ENCODE measurements around the gene MTHFR. TPM values are rescaled to one million over a fixed set of nuclear protein-coding genes. Genes with fewer than 3 reads are reported as not detected.
A peak's percentile ranks its signal among the peaks of the same experiment; 100 is the strongest.

The MTHFR gene
- total and polyA plus RNA-seq, 2 of the 4 experiments (the other 2 are of a cell fraction) = 7.3 to 7.4 TPM

DNA sequence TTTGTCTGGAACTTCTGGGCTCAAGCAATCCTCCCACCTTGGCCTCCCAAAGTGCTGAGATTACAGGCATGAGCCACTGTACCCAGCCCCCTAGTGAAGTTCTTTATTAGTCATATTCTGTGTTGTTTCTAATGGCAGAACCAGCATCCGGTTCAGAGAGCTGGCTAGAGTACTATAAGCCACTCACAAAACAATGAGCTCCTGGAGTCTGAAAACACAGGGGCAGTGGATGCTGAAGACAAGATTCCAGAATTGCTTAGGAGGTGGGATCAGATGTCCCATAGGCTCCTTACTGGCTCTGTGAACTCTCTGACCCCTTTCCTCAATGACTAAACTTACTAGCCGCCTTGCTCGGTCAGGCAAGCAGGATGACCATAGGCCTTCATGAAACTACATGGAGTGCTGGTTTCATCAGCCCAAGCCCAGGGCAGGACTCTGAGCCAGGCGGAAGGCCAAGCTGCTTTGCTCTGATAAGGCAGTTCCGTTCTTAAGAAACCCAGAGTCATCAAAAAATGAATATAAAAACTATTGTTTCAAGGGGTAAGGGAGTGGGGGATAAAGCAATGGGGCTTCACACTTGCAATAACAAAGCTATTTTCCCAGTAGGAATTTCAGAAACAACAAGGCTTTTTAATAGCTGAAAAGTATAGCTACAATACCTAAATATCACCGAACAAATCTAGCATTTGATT lies 8.1 kb downstream of the MTHFR start (continued):
- TF ChIP-seq BHLHE40 (IDR thresholded peaks at IDR 0.05; ENCODE audit: low read depth, low read length) = no peak

DNA sequence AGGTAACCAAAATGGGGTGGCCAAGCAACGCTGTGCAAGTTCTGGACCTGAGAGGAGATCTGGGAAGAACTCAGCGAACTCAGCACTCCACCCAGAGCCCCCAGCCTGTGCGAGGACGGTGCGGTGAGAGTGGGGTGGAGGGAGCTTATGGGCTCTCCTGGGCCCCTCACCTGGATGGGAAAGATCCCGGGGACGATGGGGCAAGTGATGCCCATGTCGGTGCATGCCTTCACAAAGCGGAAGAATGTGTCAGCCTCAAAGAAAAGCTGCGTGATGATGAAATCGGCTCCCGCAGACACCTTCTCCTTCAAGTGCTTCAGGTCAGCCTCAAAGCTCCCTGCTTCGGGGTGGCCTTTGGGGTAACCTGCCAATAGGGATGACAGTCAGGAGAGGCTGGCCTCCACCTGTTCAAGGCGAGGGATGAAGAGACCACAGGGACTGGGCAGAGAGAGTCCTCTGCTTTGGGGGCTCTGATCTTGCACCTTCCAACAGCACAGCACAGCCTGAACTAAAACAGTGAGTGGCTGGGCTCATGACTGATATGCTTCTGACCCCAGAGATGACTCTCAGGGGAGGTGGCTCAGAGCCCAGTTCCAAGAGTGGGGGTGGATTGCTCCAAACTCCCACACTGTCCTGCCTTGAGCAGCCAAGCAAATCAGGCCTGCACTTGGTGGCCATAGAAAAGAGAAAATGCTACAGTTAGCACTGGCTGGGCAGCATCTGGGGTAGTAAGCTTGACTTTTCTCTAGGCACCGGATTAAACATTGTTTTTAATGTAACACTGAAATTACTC lies 9.5 kb downstream of the MTHFR start:
- CTCF ChIA-PET = no interaction called here
- peak overlapping the region; percentile 9 for H2AK9ac ChIP-seq (replicated peaks; ENCODE audit: low read depth, low read length, poor library complexity)
- no TSS peak for BruUV-seq (replicated peaks)
- H3K27me3 ChIP-seq (ENCODE audit: control insufficient read depth, insufficient read depth, low read length) = no peaks in the 10 kb centered on the region
- no peak overlapping the region for H3K18ac ChIP-seq (ENCODE audit: low read depth, low read length)
- no peak overlapping the region for H3K9ac ChIP-seq (ENCODE audit: low read depth, low read length)
- WGBS, 2 experiments (ENCODE audit: extremely low coverage in 2 of 2, insufficient read length in 1 of 2) = 100% methylated on average over 3 of the region's 15 CpGs; no CpG with 5 or more reads in 1 of the 2 experiments
- H2BK20ac ChIP-seq (ENCODE audit: low read depth, low read length) = no peak overlapping the region
- no peak overlapping the region for H2AK5ac ChIP-seq (ENCODE audit: low read depth, low read length)
- peaks cover 17% of the 10 kb centered on the region for H3K4me1 ChIP-seq (ENCODE audit: control insufficient read depth, insufficient read depth, low read length)
- POLR2A ChIA-PET (ENCODE audit: unreplicated experiment) = no interaction called here
- no peak overlapping the region for H4K5ac ChIP-seq (ENCODE audit: low read depth, low read length)
- no peak overlapping the region for H4K91ac ChIP-seq (ENCODE audit: insufficient read depth, low read depth, low read length)
- H2AFZ ChIP-seq (replicated peaks; ENCODE audit: low read length, poor library complexity) = peak overlapping the region; percentile 18
- TF ChIP-seq MXI1 (IDR thresholded peaks at IDR 0.05; ENCODE audit: borderline replicate concordance, low read depth, low read length) (no peak), RAD21 (IDR thresholded peaks at IDR 0.05; ENCODE audit: low read length) (no peak), MAZ (IDR thresholded peaks at IDR 0.05; ENCODE audit: borderline replicate concordance, low read depth, low read length) (peak; percentile 24; the same call in 1 of the 2 replicates), CEBPB (IDR thresholded peaks at IDR 0.05; ENCODE audit: low read depth, low read length) (peak; percentile 23; the same call in 1 of the 2 replicates), FOS (IDR thresholded peaks at IDR 0.05; ENCODE audit: low read depth, low read length) (no peak), SMC3 (IDR thresholded peaks at IDR 0.05; ENCODE audit: low read depth, low read length) (no peak), RCOR1 (IDR thresholded peaks at IDR 0.05; ENCODE audit: insufficient replicate concordance, low read length) (no peak)
- TF ChIP-seq, protein P1, sequence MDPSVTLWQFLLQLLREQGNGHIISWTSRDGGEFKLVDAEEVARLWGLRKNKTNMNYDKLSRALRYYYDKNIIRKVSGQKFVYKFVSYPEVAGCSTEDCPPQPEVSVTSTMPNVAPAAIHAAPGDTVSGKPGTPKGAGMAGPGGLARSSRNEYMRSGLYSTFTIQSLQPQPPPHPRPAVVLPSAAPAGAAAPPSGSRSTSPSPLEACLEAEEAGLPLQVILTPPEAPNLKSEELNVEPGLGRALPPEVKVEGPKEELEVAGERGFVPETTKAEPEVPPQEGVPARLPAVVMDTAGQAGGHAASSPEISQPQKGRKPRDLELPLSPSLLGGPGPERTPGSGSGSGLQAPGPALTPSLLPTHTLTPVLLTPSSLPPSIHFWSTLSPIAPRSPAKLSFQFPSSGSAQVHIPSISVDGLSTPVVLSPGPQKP (IDR thresholded peaks at IDR 0.05; ENCODE audit: borderline replicate concordance, low read depth, low read length) = no peak
- DNase-seq (peak; percentile 64), ATAC-seq (ENCODE audit: low read depth) (peak; percentile 72)
- intact Hi-C loops (cut with micrococcal nuclease) (no loop called here), in situ Hi-C loops (cut with MboI; ENCODE audit: low sequenced_read_pairs) (no loop called here), dilution Hi-C loops (cut with HindIII; ENCODE audit: low sequenced_read_pairs, unreplicated experiment) (no loop called here)
- no peak overlapping the region for H3K4me2 ChIP-seq (ENCODE audit: low read depth, low read length)
- no peak overlapping the region for H3K27ac ChIP-seq (ENCODE audit: insufficient read depth, low read length)
- H3K4ac ChIP-seq (ENCODE audit: low read depth, low read length) = no peak overlapping the region
- H3K9me1 ChIP-seq (ENCODE audit: insufficient read depth, low read length) = peaks cover 18% of the 10 kb centered on the region; the same call in 1 of the 2 replicates
- H2BK15ac ChIP-seq (ENCODE audit: low read depth, low read length) = no peak overlapping the region
- no peak overlapping the region for H2BK5ac ChIP-seq (ENCODE audit: low read depth, low read length, poor library complexity, severe bottlenecking)
- H3K4me3 ChIP-seq (ENCODE audit: insufficient read depth, low read depth, low read length) = no peak overlapping the region
- no peak overlapping the region for H3K56ac ChIP-seq (ENCODE audit: extremely low read depth, insufficient read depth, low read length)
- peaks cover 56% of the 10 kb centered on the region for H3K36me3 ChIP-seq (ENCODE audit: control insufficient read depth, insufficient read depth, low read length)
- no peaks in the 10 kb centered on the region for H3K9me3 ChIP-seq (ENCODE audit: control insufficient read depth, insufficient read depth, low read length)
- H4K8ac ChIP-seq (ENCODE audit: low read depth in 2 of 2, low read length in 2 of 2) = no peak overlapping the region
- H3K14ac ChIP-seq (replicated peaks; ENCODE audit: low read depth, low read length) = no peak overlapping the region
- no peak overlapping the region for H3K23ac ChIP-seq (ENCODE audit: low read depth, low read length)
- H2BK120ac ChIP-seq (ENCODE audit: low read depth, low read length) = no peak overlapping the region
- H4K20me1 ChIP-seq (ENCODE audit: insufficient read depth, low read length) = no peaks in the 10 kb centered on the region
- peaks cover 0 to 12% of the 10 kb centered on the region in 2 experiments; a peak in 1 of 4 replicates for H3K79me1 ChIP-seq (ENCODE audit: low read depth in 1 of 2, low read length in 2 of 2)
